ENCODE results near the gene AEN. TPM values are rescaled to one million over a fixed set of nuclear protein-coding genes. Genes with fewer than 3 reads are reported as not detected.

AEN gene
- total RNA-seq, 4 donors from 2014 or later: 21.6 to 32.8 (median 27.3) TPM

- no peak overlapping the region for H3K27ac ChIP-seq
- no peak overlapping the region for H3K4me3 ChIP-seq (replicated peaks in 1 of 3)
- H3K27me3 ChIP-seq: no peaks in the 10 kb centered on the region
- no peak for TF ChIP-seq POLR2A (IDR thresholded peaks at IDR 0.05)
- TF ChIP-seq CTCF (IDR thresholded peaks at IDR 0.05): no peak
- DNase-seq: no peak
- no peaks in the 10 kb centered on the region for H3K9me3 ChIP-seq
- peaks cover 12 to 23% of the 10 kb centered on the region in 2 donors for H3K4me1 ChIP-seq
- WGBS, 2 donors: 75 to 89% methylated on average over 6 to 7 of the region's 8 CpGs
- intact Hi-C loops (cut with DNase I): no loop called here
- no peaks in the 10 kb centered on the region for H3K36me3 ChIP-seq
Measured at GRCh38 chr15:88652456-88653199, 31.5 kb downstream of the AEN start.

- WGBS, 2 donors: 82 to 86% methylated on average over 10 to 12 of the region's 13 CpGs
- no peak for DNase-seq
- intact Hi-C loops (cut with DNase I): no loop called here
- Histone ChIP-seq H3K4me1 (peaks cover 5 to 15% of the 10 kb centered on the region in 2 donors), H3K4me3 (replicated peaks in 1 of 3) (no peak overlapping the region), H3K9me3 (no peaks in the 10 kb centered on the region), H3K27ac (no peak overlapping the region), H3K27me3 (no peaks in the 10 kb centered on the region), H3K36me3 (no peaks in the 10 kb centered on the region)
- TF ChIP-seq POLR2A (IDR thresholded peaks at IDR 0.05) (no peak), CTCF (IDR thresholded peaks at IDR 0.05) (no peak)
Measured at GRCh38 chr15:88653200-88654064, 32.3 kb downstream of the AEN start.

- TF ChIP-seq POLR2A (IDR thresholded peaks at IDR 0.05) (no peak), CTCF (IDR thresholded peaks at IDR 0.05) (no peak)
- Histone ChIP-seq H3K4me3 (replicated peaks in 1 of 3) (no peak overlapping the region), H3K9me3 (no peaks in the 10 kb centered on the region), H3K27ac (no peak overlapping the region), H3K36me3 (no peaks in the 10 kb centered on the region), H3K4me1 (peaks cover 0 to 4% of the 10 kb centered on the region in 2 donors), H3K27me3 (no peaks in the 10 kb centered on the region)
- intact Hi-C loops (cut with DNase I): no loop called here
- no peak for DNase-seq
- 91 to 94% methylated on average over 18 of the region's 18 CpGs for WGBS, 2 donors
Measured at GRCh38 chr15:88654430-88655102, 33.4 kb downstream of the AEN start.

DNA sequence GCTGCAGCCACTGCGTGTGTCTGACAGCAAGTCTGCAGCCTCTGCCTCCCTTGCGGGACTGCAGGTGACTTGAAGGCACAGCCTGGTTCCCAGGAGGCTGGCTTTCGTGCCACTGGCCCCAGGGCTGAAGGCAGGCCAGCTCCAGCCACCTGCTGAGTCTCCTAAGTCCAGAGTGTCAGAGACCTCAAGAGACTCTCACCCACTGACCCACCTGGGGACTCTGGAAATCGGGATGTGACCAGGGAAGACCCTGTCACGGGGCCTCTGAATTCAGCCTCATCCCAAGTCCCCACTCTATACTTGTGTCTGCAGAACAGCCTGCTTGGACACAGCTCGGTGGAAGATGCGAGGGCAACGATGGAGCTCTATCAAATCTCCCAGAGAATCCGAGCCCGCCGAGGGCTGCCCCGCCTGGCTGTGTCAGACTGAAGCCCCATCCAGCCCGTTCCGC is 34.0 kb downstream of the AEN start:
- Histone ChIP-seq H3K27ac (no peak overlapping the region), H3K27me3 (no peaks in the 10 kb centered on the region), H3K4me1 (no peaks in the 10 kb centered on the region), H3K4me3 (replicated peaks in 1 of 3) (no peak overlapping the region), H3K9me3 (no peaks in the 10 kb centered on the region), H3K36me3 (no peaks in the 10 kb centered on the region)
- no peak for DNase-seq
- TF ChIP-seq POLR2A (IDR thresholded peaks at IDR 0.05) (no peak), CTCF (IDR thresholded peaks at IDR 0.05) (no peak)
- WGBS, 2 donors: 88 to 92% methylated on average over 12 to 14 of the region's 14 CpGs
- intact Hi-C loops (cut with DNase I): no loop called here

Measured in thyroid gland (tissue), 4 donors.